Ishikawa (cell line): ENCODE data around the gene MAP3K13.

ENCODE experiments used
- CEBPB ChIP-seq: IDR thresholded peaks from 2 replicates; pipeline ENCODE4 v1.6.1; 2012
- EGR1 ChIP-seq: IDR thresholded peaks from 2 replicates; pipeline ENCODE4 v1.6.1; 2012
- NFIC ChIP-seq: IDR thresholded peaks from 2 replicates; pipeline ENCODE4 v1.6.1; 2012
- RAD21 ChIP-seq: IDR thresholded peaks from 2 replicates; pipeline ENCODE4 v1.6.1; 2012; ENCODE audit warnings: low read depth
- TAF1 ChIP-seq: IDR thresholded peaks from 2 replicates; pipeline ENCODE4 v1.6.1; 2012; ENCODE audit warnings: low read depth, mild to moderate bottlenecking
- TCF12 ChIP-seq: IDR thresholded peaks from 2 replicates; pipeline ENCODE4 v1.6.1; 2012; ENCODE audit warnings: low read depth

DNA sequence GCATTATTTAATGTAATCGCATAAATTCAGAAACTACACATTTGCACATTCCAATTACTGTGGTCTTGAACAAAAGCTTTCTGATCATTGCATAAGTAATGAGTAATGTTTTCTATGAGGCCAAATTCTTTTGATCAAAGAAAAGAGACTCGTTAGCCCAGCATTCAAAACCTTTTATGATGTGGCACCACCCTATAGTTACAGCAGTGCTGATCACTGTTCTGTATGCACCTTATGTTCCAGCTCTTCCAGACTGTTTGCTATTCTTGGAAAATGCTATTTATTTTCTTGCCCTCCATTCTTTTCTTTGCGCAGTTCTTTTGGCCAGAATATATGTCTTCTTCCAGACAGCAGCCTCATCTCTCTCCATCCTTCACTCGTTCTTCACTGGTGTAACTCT, 42.3 kb downstream of the MAP3K13 start:
- no peak for TF ChIP-seq CEBPB
- TF ChIP-seq TCF12, result no peak
- TF ChIP-seq NFIC, result no peak
- TF ChIP-seq RAD21, result no peak
- TF ChIP-seq EGR1, result no peak
- no peak for TF ChIP-seq TAF1
